ENCODE results near the gene LHX2.

Gene LHX2

DNA sequence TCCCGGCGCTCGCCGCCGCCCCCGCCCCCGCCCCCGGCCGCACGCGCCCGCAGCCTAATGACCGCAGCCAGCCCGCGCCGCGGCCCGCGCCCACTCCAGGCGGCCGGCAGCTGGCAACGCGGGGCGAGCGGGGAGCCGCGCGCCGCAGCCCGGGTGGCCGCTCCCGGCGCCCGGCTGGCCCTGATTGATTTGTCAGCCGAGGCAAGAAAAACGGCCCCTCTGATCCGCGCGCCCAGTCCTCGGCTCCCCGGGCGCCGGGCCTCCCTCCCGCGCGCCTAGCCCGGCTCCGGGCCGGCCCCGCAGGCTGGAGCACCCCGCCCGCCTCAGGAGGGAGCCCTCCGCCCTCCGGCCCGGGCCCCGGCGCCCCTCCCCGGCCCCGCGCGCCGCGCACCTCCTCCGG, 11.9 kb upstream of the LHX2 start:
- DNase-seq (ENCODE audit: low read depth) = no peak

DNA sequence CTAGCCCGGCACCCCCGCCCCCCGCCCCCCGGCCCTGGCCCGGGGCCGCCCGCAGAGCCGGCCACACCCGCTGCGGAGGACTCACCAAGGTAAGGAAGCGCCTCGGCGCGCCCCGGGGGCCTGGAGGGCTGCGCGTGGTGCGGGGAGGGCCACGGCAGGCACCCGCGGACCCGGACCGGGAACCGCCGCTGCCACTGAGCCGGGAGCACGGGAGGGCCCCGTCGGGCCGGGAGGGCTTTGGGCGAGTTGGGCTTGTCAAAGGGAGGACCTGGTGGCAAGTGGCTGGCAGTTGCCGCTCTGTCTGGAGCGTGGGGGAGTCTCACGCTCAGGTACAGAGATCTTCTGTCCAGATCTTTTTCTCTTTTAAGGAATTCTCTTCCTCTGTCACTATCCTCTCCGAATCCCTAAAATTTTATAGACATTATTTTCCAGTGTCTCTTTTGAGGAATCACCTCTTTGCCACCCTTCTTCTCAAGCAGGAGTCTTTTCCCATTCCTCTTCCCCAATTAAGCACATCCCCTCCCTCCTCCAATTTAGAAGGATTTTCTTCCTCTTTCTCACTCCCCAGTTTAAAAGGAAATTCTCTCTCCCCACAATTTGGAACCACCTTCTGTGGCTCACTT, 11.3 kb upstream of the LHX2 start:
- DNase-seq (ENCODE audit: low read depth) = no peak

DNA sequence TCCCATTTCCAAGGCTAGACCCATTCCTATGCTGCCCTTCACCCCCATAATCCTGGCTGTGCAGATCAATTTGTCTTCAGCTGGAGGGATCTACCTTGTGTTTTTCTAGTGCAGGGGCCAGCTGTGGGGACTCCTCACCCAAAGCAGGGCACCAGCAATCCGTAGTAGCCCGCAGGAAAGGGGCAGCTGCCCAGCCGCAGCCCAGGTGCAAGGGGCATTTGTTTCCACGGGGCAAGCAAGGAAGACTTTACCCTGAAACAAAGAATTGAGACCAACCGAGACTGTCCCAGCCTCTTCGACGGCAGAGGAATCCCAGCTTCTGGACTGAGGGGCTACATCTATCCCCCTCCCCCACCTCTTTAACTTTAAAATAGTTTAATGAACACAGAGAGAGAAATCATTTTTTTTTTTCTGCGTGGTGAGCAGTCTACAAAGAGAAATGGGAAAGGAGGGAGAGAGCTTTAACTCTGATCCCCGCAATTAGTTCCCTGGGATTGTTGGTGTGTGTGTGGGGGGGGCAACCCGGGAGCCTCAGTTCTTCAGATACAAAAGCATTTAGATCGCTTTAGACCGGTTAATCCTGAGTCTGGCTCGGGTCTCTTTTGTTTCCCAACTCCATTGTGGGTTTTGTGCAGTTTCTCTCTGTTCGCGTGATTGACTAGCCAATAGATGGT, 10.6 kb upstream of the LHX2 start:
- no peak for DNase-seq (ENCODE audit: low read depth)

DNA sequence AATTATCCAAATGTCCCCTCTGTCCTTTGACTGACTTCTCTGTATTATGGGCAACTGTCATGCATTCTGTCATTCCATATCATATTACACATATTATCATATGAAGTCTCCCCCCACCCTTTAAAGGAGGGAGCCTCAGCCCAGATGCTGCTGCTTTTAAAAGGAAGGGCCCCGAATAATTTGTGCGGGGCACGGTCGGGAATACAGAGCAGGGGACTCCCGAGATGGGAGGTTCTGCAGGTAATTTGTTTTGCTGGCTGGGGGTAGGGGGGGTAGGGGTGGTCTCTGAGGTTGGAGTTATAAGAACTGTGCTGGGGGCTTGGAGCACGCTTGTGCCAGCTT, 10.1 kb upstream of the LHX2 start:
- no peak for DNase-seq (ENCODE audit: low read depth)

DNA sequence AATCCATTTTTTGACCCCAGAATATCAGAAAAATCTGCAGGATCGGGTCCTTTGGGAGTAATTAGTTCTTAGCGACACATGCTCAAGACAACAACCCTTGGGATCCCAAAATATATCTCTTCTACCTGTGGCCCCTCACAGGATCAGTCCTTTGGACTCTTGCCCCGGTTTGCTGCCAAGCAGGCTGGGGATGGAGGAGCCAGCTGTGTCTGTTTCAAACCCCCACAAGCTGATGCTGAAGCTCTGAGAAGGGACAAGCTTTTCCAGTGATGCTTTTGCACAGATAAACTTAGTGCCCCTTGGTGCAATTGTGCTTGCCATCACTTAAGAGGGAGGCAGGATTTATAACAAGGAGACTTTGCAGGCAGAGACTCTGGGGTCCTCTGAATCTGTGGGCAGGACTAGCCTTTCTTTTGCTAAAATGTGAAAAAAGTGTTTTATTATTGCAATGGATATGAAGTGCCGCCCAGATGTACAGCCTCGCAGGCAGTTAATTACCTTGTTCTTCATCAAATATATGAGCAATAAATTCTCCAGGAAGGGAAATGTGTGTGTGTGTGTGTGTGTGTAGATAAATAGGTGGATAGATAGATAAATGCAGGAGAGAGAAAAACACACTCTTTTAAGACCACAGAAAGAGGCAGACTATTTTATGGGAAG, 9.6 kb upstream of the LHX2 start:
- DNase-seq (ENCODE audit: low read depth) = no peak

DNA sequence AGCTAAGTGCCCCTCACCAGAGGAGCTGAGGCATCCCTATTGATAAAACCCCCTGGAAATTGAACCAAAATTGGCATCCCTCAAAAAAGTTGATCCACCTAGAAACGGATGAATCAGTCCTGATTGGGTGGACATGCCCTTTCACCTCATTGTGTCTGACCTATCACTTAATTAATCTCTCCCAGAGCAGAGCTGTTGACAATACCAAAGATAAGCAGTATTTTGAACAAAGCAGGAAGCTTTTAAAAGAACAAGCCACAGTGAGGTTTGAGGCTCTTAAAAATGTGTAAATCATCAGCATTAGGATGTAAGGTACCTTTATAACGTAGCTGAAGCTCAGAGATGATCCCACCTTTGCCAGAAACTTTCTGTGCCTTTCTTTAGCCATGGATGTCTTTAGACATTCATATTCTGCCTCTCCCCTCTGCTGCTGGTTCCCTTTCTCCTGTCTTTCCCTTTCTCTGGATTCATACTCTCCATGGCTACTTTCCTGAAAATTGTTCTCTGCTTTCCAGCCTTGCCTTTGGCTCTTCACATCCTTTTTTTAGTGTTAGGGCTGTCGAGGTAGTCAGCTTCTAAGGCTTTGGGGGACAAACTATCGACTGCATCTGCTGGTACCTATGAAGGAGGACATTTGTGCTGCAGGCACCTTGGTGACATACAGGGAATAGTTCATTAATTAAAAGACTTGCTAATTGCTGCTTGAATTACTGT, 7.8 kb upstream of the LHX2 start:
- no peak for DNase-seq (ENCODE audit: low read depth)

DNA sequence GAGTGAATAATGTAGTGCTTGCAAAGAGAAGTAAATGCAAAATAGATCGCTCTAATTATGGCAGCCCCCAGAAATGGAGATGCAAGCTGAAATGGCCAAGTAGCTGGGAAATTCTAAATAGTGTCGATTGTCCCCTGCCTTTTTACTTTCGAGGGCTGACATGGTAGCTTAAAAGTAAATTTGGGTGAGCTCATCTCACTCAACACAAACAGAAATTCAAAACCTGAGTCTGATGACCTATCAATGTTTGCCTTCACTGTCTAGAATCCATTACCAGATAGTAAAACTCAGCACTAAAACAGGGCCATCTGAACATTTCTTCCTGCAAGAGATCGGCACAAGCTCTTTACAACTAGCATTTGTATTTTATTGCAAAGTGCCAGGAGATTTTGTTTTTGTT, 7.0 kb upstream of the LHX2 start:
- no peak for DNase-seq (ENCODE audit: low read depth)

DNA sequence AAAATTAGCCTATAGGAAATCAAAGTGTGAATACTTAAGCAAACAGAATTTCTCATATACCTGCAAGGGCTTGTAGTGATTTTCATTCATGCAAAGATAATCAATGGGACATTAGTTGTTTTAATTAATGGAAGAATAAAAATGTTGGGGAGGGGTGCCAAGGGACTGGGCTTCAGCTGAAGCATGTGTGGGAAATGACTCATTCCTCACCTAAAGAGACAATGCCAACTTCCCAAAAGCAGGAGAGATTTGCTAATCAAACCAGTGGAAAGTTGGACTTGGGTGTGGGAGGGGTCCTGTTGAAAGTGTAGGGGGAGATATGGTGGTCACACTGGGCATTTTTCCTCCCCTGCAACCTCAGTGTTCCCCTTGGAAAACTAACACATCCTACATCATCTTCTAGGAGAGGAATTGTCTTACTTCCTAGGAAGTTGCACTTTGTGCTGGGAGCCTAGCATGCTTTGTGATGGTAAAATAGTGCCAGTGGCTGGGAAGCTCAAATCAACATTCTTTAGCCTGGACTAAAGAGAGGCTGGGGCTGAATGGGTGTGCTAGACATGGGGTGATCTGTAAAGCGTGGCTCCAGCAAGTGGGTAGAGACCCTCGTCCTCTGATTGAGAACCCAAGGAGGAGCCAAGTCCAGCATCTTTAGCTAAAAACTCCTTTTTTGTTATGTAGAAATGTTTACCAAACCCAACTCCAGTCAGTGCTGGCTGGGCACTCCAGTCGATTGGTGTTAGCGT, 6.4 kb upstream of the LHX2 start:
- DNase-seq (ENCODE audit: low read depth) = no peak

DNA sequence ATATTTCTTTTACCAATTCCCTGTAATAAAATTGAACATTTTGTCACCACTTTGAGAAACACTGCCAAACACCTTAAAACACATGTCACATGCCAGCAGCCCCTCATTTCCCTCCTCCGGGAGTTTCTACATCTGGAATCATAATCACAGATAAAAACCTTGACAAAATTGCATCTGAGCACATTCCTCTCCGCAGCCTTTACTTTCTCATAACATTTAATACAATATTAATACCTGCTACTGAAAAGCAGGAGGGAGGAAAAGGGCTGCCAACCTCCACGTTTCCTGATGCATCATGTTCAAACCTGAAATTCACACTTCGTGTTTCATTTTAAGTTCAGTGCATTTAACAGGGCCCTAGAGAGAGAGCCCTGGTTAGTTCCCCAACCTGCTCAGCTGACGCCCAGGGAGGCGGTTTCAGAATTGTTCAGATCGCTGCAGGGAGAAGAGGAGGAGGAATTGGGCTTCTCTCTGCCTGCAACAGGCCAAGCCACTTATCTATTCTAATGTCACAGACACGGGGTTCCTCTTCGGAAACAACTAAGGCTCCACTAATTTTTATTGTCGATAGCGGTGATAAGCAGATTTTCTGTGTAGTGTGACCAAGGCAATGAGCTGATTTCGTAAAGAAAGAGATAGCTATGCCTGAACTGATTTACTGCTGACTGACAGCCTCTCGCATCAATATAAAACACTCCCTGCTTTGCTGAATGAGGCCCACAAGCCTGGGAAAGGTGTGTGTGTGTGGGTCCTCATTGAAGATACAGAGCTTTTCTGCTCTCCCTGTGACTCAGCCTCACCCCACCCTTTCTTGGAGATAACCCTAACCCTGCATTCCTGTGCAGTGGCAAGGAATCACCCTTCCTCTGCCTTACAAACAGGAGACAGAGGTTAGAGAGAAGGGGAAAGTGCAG, 4.9 kb upstream of the LHX2 start:
- no peak for DNase-seq (ENCODE audit: low read depth)

DNA sequence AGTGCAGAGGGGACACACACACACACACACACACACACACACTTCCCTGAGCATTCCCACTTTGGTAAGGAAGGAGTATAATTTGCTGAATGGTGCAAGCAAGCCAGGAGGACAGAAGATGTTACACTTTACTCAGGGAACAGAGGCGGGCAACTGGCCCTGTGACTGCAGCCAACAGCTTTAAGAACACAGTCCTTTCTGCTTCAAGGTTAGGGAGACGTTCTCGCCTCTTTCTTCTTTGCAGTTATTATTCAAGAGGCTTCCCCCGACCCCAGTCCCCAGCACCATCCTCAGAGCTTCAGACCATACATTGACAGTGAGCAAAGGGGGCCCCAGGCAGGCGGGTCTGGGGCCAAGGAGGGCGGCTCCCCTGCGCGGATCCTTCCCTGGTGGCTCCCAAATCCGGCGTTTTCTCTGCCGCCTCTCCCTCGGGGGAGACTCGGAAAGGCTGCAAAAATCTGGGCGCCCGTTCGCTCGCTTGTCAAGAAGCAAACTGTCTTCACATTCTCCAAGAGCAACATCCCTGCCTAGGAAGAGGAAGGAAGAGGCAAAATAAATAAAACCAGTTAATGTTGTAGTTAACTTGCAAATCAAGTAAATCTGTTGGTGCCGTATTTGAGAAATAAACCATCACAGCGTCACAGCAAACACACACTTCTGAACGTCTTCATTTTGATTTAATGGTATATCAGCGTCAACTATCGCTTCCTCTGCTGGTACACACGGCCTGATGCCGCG, 3.8 kb upstream of the LHX2 start:
- no peak for DNase-seq (ENCODE audit: low read depth)

DNA sequence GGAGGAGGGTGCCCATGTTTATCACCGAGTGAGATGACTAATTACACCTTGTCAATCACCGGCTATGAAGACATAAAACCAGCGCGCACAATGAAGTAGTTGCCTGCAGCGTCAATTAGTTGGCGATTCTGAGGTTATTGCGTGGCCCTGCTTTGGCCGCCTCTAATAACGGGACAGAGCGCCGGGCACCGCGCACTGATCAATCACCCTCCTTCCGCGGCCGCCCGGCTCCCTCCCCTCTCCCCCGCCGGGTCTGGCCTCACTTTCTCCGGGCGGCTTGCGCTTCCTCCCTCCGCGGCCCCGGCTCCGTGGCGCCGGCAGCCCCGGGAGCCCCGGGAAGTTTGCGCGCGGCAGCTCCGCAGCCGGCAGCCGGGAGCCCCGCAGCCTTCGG, 3.3 kb upstream of the LHX2 start:
- no peak for DNase-seq (ENCODE audit: low read depth)

DNA sequence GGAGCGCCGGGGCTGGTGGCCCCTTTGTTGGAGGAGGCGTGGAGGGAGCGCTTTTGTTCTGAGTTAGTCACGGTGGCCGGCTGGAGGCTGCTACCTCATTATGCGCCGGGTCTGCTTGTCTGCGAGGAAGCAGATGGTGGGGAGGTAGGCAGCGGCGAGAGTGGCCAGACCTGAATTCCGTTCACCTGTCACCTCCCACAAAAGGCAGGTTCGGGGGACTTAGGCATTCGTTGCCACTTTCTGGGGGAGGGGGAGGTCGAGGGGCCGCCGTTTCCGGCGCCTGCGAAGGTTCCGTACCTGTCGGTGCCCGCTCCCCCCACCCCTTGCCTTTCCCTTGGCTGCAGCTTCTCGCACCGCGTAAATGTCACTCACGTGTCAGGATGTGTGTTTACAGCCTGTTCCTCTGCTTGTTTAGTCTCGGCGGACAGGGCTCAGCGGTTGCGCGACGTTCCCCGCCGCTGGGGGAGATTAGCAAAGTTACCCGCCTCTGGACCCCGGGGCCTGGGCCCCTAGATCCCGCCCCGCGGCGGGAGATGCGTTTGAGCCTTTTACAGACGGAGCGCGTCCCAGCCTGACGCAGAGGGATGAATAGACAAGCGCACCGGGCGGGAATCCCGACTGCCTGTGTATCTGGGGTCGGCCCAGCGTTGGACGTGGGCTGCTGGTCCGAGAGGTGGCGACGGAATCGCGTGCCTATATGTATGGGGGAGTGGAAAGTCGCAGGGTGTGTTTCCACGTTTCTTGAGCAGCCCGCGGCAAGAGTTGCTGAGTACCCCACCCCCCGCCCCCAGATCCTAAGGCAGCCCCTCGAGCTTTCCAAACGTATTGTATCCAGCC, 2.7 kb upstream of the LHX2 start:
- no peak for DNase-seq (ENCODE audit: low read depth)

DNA sequence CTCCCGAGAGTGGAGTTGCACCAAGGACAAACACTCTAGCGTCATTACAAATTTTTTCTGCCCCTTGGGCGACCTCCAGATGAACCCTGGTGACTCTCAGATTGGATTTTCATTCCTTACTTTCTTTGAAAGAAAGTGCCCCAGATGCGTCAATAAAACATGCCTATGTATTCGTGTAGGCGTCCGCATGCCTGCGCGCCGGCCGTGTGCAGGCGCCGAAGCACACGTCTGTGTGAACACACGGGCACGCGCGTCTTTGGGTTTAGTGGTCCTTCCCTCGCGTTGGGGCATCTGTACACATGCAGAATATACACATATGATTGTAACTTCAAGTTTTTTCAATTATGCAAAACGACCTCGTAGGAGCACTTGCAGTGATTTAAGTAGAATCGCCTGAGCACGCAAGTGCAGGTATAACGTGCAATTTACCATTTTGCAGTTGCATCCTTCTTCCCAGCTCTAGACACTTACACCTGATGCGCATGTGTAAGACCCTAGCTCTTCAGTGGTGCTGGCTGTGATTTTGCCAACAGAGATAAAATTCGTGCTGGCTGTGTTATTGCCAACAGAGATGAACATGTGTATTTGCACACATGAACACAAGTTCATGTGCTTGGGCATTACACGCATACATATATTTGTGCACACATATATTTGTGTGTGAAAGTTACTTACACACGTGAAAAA, 1.9 kb upstream of the LHX2 start:
- no peak for DNase-seq (ENCODE audit: low read depth)

DNA sequence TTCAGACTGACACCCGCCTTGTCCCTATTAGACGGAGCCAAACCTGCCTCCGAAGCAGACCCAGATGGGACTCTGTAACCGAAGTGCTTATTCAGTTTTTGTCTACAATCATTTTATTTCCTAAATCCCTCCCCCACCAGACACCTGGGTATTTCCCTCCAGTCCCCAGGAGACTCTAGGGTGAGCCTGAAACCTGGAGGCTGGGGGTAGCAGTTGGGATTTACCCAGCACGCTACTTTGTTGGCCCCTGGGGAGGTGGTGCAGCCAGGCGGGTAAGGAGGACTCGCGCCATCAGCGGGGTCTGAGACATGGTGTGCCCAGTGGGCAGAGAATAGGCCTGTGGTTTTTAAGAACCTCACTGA, 1.3 kb upstream of the LHX2 start:
- DNase-seq (ENCODE audit: low read depth) = no peak

DNA sequence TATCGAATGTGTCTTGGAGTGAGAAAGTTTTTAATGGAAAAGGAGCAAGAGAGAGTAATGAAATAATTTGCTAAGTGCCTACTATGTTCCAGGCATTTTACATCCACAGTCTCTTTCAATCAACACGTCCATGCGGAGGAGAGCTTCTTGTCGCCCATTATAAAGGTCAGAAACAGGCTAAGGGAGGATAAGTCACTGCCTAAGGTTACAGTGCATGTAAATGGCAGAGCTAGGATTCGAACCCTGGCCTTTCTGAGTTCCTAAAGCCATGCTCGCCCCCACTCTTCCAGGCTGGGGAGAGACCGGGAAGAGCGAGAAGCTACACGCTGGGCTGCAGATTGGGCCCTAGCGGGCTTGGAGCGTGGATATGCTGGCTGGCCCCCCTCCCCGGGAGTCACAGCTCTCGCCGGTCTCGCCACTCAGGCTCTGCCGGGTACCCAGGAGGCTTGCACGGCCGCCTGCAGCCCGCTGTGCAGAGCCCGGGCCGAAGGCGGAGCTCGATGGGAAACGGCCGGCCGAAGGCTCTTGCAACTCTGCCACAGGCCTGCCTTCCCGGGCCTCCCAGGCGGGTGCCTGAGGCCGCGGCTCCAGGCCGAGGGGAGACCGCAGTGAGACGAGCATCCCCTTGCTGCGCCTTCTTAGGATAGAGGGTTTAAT, 775 bp upstream of the LHX2 start:
- DNase-seq (ENCODE audit: low read depth) = no peak

DNA sequence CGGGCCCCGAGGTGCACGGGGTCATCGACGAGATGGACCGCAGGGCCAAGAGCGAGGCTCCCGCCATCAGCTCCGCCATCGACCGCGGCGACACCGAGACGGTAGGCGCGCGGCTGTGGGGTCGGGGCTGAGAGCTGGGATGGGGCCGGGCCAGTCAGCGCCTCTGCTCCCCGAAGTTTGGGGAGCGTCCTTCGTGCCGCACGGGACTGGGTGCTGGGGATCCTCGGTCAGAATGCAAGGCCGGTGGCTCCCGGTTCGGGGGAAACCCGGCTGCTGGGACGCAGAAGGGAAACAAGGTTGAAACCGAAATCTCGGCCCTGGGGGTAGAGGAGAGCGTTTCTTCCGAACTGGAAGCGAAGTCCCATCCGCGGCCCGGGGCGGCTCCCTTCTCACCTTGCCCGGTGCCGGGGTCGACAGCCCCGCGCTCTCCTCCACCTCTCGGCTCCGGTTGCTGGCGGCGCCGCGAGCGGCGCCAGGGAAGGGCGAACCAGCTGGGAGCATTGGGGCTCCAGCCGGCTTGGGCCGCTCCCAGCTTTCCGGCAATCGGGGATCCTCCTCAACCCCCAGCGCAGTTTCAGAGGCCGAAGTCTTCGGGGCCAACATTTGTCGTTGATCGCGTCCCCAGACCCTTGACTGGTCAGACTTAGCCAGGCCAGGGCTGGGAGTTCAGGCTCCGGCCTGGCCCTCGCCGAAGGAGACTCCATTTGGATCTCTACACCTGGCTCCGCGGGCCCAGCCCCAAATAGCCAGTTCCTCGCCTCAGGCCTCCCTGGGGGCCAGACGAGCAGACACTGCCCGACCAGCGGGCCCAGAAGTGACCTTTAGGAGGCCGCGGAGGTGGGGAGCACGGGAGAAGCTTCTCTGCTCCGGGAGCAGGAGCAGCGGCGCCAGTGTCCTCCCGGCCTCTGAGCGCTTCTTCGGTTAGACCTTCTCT, 1.1 kb downstream of the LHX2 start:
- no peak for DNase-seq (ENCODE audit: low read depth)

Data from iris pigment epithelial cell (primary cell).